Sigmoid colon (tissue), 4 donors: ENCODE data around the gene FUS.

Experiments
- EP300 ChIP-seq, 4 donors: sonication (generic); formaldehyde crosslinking; IDR thresholded peaks; one replicate each; pipeline ENCODE4 v1.6.1; 2017; ENCODE audit warnings: antibody characterized with exemption in 4 of 4
- POLR2A ChIP-seq, 2 donors: fragments of 450-650 bp; IDR thresholded peaks; one replicate each; pipeline ENCODE4 v1.6.1; 2016; ENCODE audit warnings: antibody characterized with exemption in 2 of 2, mild to moderate bottlenecking in 2 of 2, moderate library complexity in 2 of 2
- TF ChIP-seq, protein P1 (sequence below), 4 experiments: fragments of 450-650 bp in 3 of 4; fragments of 200-600 bp in 1 of 4; IDR thresholded peaks; one replicate each; pipeline ENCODE4 v1.5.1; 2016 to 2019; ENCODE audit warnings: antibody characterized with exemption in 4 of 4, mild to moderate bottlenecking in 3 of 4, moderate library complexity in 2 of 4

DNA sequence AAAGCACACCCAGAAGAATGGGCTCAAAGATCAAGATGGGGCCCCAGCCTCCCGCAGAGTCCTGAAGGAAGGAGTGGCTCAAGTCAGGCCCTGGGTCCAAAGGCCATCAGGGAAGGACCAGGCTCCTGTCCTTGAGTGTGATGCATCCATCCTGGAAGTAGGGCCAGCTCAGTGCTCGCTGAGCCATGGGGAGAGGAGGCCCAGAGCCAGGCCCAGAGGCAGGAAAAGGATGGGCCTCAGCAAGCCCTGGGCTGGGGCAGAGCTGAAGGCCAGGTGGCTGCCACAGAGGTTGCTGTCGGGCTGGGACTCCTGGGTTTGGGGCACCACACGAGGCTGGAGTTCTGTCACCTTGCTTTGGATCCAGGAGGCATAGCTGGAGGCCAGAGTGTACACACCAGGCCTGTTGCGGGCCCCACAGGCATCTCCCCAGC lies 48.1 kb upstream of the FUS start:
- TF ChIP-seq, protein P1, sequence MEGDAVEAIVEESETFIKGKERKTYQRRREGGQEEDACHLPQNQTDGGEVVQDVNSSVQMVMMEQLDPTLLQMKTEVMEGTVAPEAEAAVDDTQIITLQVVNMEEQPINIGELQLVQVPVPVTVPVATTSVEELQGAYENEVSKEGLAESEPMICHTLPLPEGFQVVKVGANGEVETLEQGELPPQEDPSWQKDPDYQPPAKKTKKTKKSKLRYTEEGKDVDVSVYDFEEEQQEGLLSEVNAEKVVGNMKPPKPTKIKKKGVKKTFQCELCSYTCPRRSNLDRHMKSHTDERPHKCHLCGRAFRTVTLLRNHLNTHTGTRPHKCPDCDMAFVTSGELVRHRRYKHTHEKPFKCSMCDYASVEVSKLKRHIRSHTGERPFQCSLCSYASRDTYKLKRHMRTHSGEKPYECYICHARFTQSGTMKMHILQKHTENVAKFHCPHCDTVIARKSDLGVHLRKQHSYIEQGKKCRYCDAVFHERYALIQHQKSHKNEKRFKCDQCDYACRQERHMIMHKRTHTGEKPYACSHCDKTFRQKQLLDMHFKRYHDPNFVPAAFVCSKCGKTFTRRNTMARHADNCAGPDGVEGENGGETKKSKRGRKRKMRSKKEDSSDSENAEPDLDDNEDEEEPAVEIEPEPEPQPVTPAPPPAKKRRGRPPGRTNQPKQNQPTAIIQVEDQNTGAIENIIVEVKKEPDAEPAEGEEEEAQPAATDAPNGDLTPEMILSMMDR (IDR thresholded peaks at IDR 0.05), result no peak
- TF ChIP-seq POLR2A (IDR thresholded peaks at IDR 0.05) (no peak), EP300 (IDR thresholded peaks at IDR 0.05) (no peak)
